HEK293T (cell line): ENCODE measurements around the gene SAYSD1.

Source experiments
- ELF4 ChIP-seq: fragments of 450-650 bp; IDR thresholded peaks from 2 replicates; pipeline ENCODE4 v1.6.1; 2017; ENCODE audit warnings: antibody characterized with exemption
- FOXA1 ChIP-seq: fragments of 450-650 bp; IDR thresholded peaks from 2 replicates; pipeline ENCODE4 v1.6.1; 2016; ENCODE audit warnings: mild to moderate bottlenecking
- FOXK2 ChIP-seq: fragments of 450-650 bp; IDR thresholded peaks from 2 replicates; pipeline ENCODE4 v1.6.1; 2016; ENCODE audit warnings: mild to moderate bottlenecking
- FOXM1 ChIP-seq: fragments of 450-650 bp; IDR thresholded peaks from 2 replicates; pipeline ENCODE4 v1.6.1; 2017; ENCODE audit warnings: mild to moderate bottlenecking, borderline replicate concordance
- NFRKB ChIP-seq: fragments of 450-650 bp; IDR thresholded peaks from 2 replicates; pipeline ENCODE4 v1.6.1; 2016; ENCODE audit warnings: mild to moderate bottlenecking, moderate library complexity
- SP1 ChIP-seq: fragments of 450-650 bp; IDR thresholded peaks from 2 replicates; pipeline ENCODE4 v1.6.1; 2017
- TARDBP ChIP-seq: fragments of 450-650 bp; IDR thresholded peaks from 2 replicates; pipeline ENCODE4 v1.6.1; 2016

DNA sequence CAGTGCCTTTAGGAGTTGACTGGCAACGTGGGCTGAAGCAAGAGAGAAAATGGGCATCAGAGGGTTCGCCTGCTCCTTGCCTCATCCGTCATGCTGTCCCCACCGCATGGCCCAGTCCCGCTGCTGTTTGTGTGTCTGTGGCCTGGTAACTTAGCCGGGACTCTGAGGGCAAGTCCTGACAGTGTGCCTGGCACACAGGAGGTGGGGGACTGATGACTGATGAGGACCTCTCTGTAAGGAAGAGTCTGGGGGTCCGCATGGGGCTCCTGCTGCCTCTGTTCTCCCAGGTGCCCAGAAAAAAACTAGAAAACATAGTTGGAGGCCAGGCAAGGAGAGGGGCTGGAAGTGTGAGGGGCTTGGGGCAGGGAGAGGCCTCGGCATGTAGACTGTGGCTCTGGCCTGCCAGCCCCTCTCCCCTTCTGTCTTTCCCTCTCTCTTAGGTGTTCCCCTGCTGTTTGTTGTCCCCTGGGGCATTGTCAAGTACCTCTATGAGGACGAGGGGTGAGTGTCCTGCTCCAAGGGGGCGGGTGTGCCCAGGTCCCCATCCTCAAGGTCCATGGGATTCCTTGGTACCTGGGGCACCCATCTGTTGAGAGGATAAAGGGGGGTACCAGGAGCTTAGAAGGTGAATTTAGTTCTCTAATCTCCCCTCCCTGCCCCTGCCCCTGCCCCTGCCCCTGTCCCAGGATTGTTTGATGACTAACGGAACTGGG, 36.9 kb downstream of the SAYSD1 start:
- no peak for TF ChIP-seq ELF4
- TF ChIP-seq SP1, result no peak
- no peak for TF ChIP-seq FOXM1
- TF ChIP-seq FOXK2, result no peak
- no peak for TF ChIP-seq FOXA1
- no peak for TF ChIP-seq NFRKB
- TF ChIP-seq TARDBP, result no peak
